C1 segment of cervical spinal cord (tissue), 14 donors: ENCODE data around the gene CCNB2.
"Not testable (repeated sequence)": the region's sequence is repeated elsewhere in the genome, so short reads cannot be mapped to it uniquely, and the experiment has no call there.

Experiments
- DNase-seq, 14 donors: peaks; one replicate each; lab custom pipeline; 2025; lab: John Stamatoyannopoulos, UW

CCNB2 gene

GRCh38 chr15:59133929-59134427 is 29.0 kb downstream of the CCNB2 start:
- DNase-seq, result no peak

- DNase-seq, result no peak
Measured at GRCh38 chr15:59137566-59137965, 32.6 kb downstream of the CCNB2 start.

GRCh38 chr15:59138243-59138642 is 33.3 kb downstream of the CCNB2 start:
- peak in 2 of 14 donors; percentile 12 to 13 for DNase-seq

- DNase-seq, result peak in 2 of 14 donors; percentile 14 to 40
Measured at GRCh38 chr15:59140422-59141226, 35.7 kb downstream of the CCNB2 start.

GRCh38 chr15:59143281-59143680 is 38.3 kb downstream of the CCNB2 start:
- DNase-seq, result no peak

GRCh38 chr15:59144594-59144993 is 39.6 kb downstream of the CCNB2 start:
- DNase-seq, result not testable (repeated sequence)

GRCh38 chr15:59147666-59148065 is 42.7 kb downstream of the CCNB2 start:
- no peak for DNase-seq

GRCh38 chr15:59148153-59148833 is 43.3 kb downstream of the CCNB2 start:
- no peak for DNase-seq

GRCh38 chr15:59150185-59150584 is 45.2 kb downstream of the CCNB2 start:
- DNase-seq, result peak in 1 of 14 donors; percentile 11

- no peak for DNase-seq
Measured at GRCh38 chr15:59152694-59153450, 47.9 kb downstream of the CCNB2 start.

GRCh38 chr15:59153466-59153865 is 48.5 kb downstream of the CCNB2 start:
- no peak for DNase-seq

- DNase-seq, result no peak
Measured at GRCh38 chr15:59154243-59154642, 49.3 kb downstream of the CCNB2 start.

- DNase-seq, result no peak
Measured at GRCh38 chr15:59155431-59155830, 50.5 kb downstream of the CCNB2 start.

GRCh38 chr15:59157396-59157795 is 52.5 kb downstream of the CCNB2 start:
- no peak for DNase-seq

- no peak for DNase-seq
Measured at GRCh38 chr15:59157840-59158700, 53.1 kb downstream of the CCNB2 start.

GRCh38 chr15:59158701-59159034 is 53.7 kb downstream of the CCNB2 start:
- DNase-seq, result no peak

GRCh38 chr15:59159210-59159609 is 54.3 kb downstream of the CCNB2 start:
- DNase-seq, result no peak

- no peak for DNase-seq
Measured at GRCh38 chr15:59160880-59161593, 56.1 kb downstream of the CCNB2 start.

- DNase-seq, result not testable (repeated sequence)
Measured at GRCh38 chr15:59162080-59162479, 57.1 kb downstream of the CCNB2 start.

- no peak for DNase-seq
Measured at GRCh38 chr15:59165726-59166125, 60.8 kb downstream of the CCNB2 start.

- no peak for DNase-seq
Measured at GRCh38 chr15:59166166-59166565, 61.2 kb downstream of the CCNB2 start.
